ENCODE data around the gene GLYATL1.

Gene GLYATL1

DNA sequence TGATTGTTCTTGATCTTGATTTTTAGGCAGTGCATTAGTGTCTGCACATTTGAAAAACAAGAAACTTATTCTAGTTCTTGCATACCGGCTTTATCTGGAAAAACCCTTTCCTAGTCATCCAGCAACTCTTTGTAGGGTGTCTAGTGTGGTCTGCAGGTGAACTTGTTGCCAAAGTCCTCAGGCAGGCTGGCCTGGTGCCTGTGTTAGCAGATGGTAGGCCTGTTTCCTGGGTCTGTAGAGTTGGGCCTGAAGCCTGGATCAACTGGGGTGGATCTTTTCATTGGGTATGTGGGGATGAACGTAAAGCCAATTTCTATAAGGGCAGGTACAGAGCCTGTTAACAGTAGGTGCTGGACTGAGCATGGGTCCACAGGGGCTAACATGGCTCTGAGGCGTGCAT lies 5.6 kb upstream of the GLYATL1 start:
- no peak overlapping the region for H3K4me3 ChIP-seq (replicated peaks in 1 of 2; ENCODE audit: low read depth in 2 of 2, low read length in 2 of 2)
- TF ChIP-seq, protein P1, sequence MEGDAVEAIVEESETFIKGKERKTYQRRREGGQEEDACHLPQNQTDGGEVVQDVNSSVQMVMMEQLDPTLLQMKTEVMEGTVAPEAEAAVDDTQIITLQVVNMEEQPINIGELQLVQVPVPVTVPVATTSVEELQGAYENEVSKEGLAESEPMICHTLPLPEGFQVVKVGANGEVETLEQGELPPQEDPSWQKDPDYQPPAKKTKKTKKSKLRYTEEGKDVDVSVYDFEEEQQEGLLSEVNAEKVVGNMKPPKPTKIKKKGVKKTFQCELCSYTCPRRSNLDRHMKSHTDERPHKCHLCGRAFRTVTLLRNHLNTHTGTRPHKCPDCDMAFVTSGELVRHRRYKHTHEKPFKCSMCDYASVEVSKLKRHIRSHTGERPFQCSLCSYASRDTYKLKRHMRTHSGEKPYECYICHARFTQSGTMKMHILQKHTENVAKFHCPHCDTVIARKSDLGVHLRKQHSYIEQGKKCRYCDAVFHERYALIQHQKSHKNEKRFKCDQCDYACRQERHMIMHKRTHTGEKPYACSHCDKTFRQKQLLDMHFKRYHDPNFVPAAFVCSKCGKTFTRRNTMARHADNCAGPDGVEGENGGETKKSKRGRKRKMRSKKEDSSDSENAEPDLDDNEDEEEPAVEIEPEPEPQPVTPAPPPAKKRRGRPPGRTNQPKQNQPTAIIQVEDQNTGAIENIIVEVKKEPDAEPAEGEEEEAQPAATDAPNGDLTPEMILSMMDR (IDR thresholded peaks at IDR 0.05; ENCODE audit: low read depth, low read length), result no peak
- DNase-seq (ENCODE audit: low read depth in 2 of 2), result no peak

DNA sequence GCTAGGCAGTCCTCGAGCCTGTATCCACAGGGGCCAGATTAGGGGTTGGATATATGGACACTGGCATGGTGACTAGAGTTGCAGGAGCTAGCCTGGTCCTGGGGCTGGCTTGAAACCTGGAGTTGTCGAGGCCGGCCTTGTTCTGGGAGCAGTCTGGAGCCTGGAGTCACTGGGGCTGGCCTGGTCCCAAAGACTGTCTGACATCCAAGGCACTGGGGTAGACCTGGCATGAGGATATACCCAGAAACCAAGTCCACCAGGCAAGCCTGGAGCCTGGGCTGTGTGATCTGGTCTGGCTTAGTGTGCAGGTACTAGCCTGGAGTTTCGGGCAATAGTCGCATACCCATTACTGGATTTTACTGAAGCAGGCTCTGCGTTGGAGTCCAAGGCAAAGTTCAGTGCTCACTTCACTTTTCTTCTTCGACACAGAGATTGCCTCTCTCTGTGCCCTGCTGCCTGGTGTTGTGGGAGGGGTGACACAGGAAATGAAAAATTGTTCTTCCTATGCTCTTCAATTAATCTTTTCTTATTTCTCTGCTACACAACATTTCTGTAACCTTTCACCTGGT lies 4.3 kb upstream of the GLYATL1 start:
- no peak overlapping the region for H3K4me3 ChIP-seq (replicated peaks in 1 of 2; ENCODE audit: low read depth in 2 of 2, low read length in 2 of 2)
- TF ChIP-seq, protein P1 (IDR thresholded peaks at IDR 0.05; ENCODE audit: low read depth, low read length), result no peak
- no peak for DNase-seq (ENCODE audit: low read depth in 2 of 2)

DNA sequence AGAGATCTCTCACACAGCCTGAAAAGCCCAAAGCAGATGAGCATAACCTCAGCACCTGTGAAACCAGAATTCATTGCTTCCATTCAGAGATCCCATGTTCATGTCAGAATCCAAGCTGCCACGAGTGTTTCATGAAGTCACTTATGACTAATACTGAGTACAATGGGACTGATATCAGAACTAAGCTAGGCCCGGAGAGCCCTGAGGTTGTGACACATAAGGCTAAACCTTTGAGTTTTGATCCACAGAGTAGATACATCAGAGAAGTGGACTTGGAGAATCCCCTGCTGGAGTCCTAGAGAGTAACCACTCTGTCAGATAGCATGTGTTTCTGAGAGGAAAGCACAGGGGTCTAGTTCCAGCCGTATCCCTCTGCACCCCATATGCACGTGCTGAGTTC lies 890 bp upstream of the GLYATL1 start:
- TF ChIP-seq, protein P1 (IDR thresholded peaks at IDR 0.05; ENCODE audit: low read depth, low read length), result no peak
- no peak for DNase-seq (ENCODE audit: low read depth in 2 of 2)
- no peak overlapping the region for H3K4me3 ChIP-seq (replicated peaks in 1 of 2; ENCODE audit: low read depth in 2 of 2, low read length in 2 of 2)

DNA sequence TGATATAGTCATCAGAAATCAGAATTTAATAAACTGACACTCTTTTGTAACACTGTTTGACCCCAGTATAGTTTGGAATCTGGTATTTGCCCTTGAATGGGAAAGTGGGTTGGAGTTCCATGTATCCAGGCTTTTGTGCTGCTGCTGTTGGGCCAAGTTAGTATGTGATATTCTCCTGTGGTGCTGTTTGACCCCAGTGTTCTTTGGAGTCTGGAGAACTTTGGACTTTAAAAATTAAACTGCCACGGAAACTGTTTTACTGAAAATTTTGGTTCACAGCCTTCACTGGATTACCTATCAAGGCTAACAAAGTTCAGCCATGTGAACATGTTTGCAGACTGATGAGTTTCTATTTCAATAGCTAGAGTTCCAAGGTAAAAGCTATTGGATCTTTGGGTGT lies 740 bp downstream of the GLYATL1 start:
- TF ChIP-seq, protein P1 (IDR thresholded peaks at IDR 0.05; ENCODE audit: low read depth, low read length), result no peak
- H3K4me3 ChIP-seq (replicated peaks in 1 of 2; ENCODE audit: low read depth in 2 of 2, low read length in 2 of 2), result no peak overlapping the region
- DNase-seq (ENCODE audit: low read depth in 2 of 2), result no peak

DNA sequence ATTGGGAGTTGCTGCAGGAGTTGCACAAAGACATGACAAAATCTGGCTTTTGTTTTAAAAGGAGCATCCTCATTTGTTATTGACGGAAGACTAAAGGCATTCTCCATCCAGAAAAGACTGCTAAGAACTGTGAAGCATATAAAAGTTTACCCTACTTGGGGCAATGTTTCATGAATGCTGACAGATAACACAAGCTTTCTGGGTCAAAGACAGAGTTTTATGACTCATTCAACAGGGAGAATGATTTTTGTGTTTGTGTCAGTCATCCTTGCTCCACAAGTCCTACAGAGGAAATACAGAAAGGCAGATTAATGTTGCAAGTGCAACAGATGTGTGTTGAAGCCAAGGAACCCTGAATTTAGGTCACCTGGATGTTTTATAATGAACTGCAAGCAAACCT lies 2.5 kb downstream of the GLYATL1 start:
- DNase-seq (ENCODE audit: low read depth in 2 of 2), result no peak
- no peak overlapping the region for H3K4me3 ChIP-seq (replicated peaks in 1 of 2; ENCODE audit: low read depth in 2 of 2, low read length in 2 of 2)
- TF ChIP-seq, protein P1 (IDR thresholded peaks at IDR 0.05; ENCODE audit: low read depth, low read length), result no peak

DNA sequence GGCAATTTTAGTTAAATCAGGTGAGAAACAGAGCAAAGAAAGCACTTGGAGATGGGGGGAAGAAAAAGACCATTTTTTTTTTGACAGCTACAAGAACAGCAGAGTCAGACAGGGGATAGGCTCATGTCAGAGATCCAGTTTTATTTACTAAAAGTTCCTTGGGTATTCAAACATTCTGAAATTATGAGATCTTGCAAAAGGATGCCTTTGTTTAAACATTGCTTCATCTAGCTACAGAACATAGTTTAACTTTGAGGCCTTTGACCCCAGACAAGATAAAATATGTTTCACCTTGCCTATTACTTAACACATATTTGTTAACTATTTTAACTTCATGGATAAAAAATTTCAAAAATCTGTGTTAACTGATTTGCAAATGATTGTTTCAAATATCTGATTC lies 6.4 kb downstream of the GLYATL1 start:
- no peak overlapping the region for H3K4me3 ChIP-seq (replicated peaks in 1 of 2; ENCODE audit: low read depth in 2 of 2, low read length in 2 of 2)
- TF ChIP-seq, protein P1 (IDR thresholded peaks at IDR 0.05; ENCODE audit: low read depth, low read length), result no peak
- DNase-seq (ENCODE audit: low read depth in 2 of 2), result no peak

DNA sequence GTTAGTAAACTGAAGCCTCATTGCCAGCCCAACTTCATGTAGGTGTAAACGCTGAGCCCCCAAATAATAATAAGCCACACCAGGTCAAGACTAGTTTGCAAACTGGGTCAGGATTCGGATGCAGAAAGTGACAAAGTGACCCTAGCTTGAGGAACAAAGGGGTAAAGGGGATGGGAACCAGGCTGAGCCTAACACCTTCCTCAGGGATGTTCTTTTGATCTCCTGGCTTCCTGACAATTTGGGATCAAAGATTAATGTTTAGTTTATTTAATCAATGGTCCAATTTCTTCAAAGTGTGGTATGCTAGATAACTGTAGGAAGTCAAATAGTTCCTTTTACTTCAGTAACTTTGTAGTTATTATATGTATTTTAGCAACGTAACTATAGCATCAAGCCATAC lies 9.9 kb downstream of the GLYATL1 start:
- no peak for DNase-seq (ENCODE audit: low read depth in 2 of 2)
- TF ChIP-seq, protein P1 (IDR thresholded peaks at IDR 0.05; ENCODE audit: low read depth, low read length), result no peak
- no peak overlapping the region for H3K4me3 ChIP-seq (replicated peaks in 1 of 2; ENCODE audit: low read depth in 2 of 2, low read length in 2 of 2)
